K562 (cell line): ENCODE measurements around the gene SPPL3.

Experiments
- CEBPB ChIP-seq: fragments of 450-650 bp; IDR thresholded peaks from 2 replicates; pipeline ENCODE4 v1.6.1; 2016; ENCODE audit warnings: missing genetic modification characterization, missing compliant biosample characterization
- CTCF ChIP-seq, 3 experiments: IDR thresholded peaks in 2 of 3; conservative IDR thresholded peaks in 1 of 3; 2 replicates each; pipeline ENCODE4 v1.5.1; 2011 to 2012; ENCODE audit warnings: low read length in 3 of 3, mild to moderate bottlenecking in 3 of 3, control low read depth in 2 of 3, improper control_type of control experiment in 1 of 3, inconsistent platforms in 1 of 3, low read depth in 1 of 3, mixed read lengths in 1 of 3, moderate library complexity in 1 of 3; ENCODE audit not compliant: insufficient read depth in 2 of 3
- FOXM1 ChIP-seq, 2 experiments: fragments of 450-650 bp in 1 of 2; sonication (generic) in 1 of 2; formaldehyde crosslinking in 1 of 2; IDR thresholded peaks; 2 replicates each; pipeline versions ENCODE4 v1.6.1 to v1.9.0; 2017 to 2022; ENCODE audit warnings: low read depth in 2 of 2, mild to moderate bottlenecking in 2 of 2, missing genetic modification reagents in 1 of 2, moderate library complexity in 1 of 2
- HMGXB4 ChIP-seq: sonication (generic); formaldehyde crosslinking; IDR thresholded peaks from 2 replicates; pipeline ENCODE4 v1.8.1; 2023; ENCODE audit warnings: mild to moderate bottlenecking, missing genetic modification reagents
- MECOM ChIP-seq: fragments of 250-450 bp; sonication (Bioruptor Pico); IDR thresholded peaks from 2 replicates; pipeline ENCODE4 v1.8.0; 2022; ENCODE audit warnings: inconsistent platforms
- MXD1 ChIP-seq: fragments of 250-450 bp; sonication (Bioruptor Pico); IDR thresholded peaks from 2 replicates; pipeline ENCODE4 v1.8.0; 2021; ENCODE audit warnings: borderline replicate concordance, mild to moderate bottlenecking, moderate library complexity; ENCODE audit not compliant: poor library complexity, severe bottlenecking
- NBN ChIP-seq: fragments of 450-650 bp; IDR thresholded peaks from 2 replicates; pipeline ENCODE4 v1.6.1; 2016; ENCODE audit warnings: low read depth, mild to moderate bottlenecking
- SMAD1 ChIP-seq: fragments of 150-350 bp; IDR thresholded peaks from 2 replicates; pipeline ENCODE4 v1.6.1; 2014; ENCODE audit warnings: low read length, low read depth; ENCODE audit not compliant: partially characterized antibody
- ZFP36 ChIP-seq: fragments of 150-350 bp; IDR thresholded peaks from 2 replicates; pipeline ENCODE4 v1.6.1; 2018; ENCODE audit warnings: low read length, low read depth; ENCODE audit not compliant: partially characterized antibody
- ZNF212 ChIP-seq: fragments of 450-650 bp; formaldehyde crosslinking; IDR thresholded peaks from 2 replicates; pipeline ENCODE4 v1.4.0; 2020; ENCODE audit warnings: mild to moderate bottlenecking

- TF ChIP-seq ZFP36 (no peak), FOXM1 (IDR thresholded peaks at IDR 0.05; ENCODE audit: low read depth) (no peak), FOXM1 (CRISPR knock-in tag; IDR thresholded peaks at IDR 0.05; ENCODE audit: low read depth) (no peak), NBN (no peak), ZNF212 (CRISPR knock-in tag) (no peak), SMAD1 (no peak), CTCF (IDR thresholded peaks at IDR 0.05 in 2 of 3, conservative IDR thresholded peaks at IDR 0.05 in 1 of 3; ENCODE audit: insufficient read depth in 2 of 3, low read depth in 1 of 3, low read length in 3 of 3) (no peak), CEBPB (no peak), MXD1 (CRISPR knock-in tag) (no peak), HMGXB4 (CRISPR knock-in tag) (no peak), MECOM (CRISPR knock-in tag) (no peak)
These were observed 24.3 kb downstream of the SPPL3 start for GRCh38 chr12:120879718-120880300.
